ENCODE results near the gene MARCHF7. TPM values are rescaled to one million over a fixed set of nuclear protein-coding genes. Genes with fewer than 3 reads are reported as not detected.

Gene MARCHF7
- total RNA-seq, 1 donor from 2014 or later, result 49.4 TPM

GRCh38 chr2:159725713-159726112 lies 13.4 kb downstream of the MARCHF7 start:
- no peak overlapping the region for H3K4me3 ChIP-seq
- no peak overlapping the region for H3K27ac ChIP-seq
- no peak for TF ChIP-seq CTCF (IDR thresholded peaks at IDR 0.05)
- H3K36me3 ChIP-seq, result peaks cover 6 to 13% of the 10 kb centered on the region in 2 donors
- H3K9me3 ChIP-seq, result no peaks in the 10 kb centered on the region
- no peaks in the 10 kb centered on the region for H3K27me3 ChIP-seq
- H3K4me1 ChIP-seq, result peaks cover 0 to 8% of the 10 kb centered on the region in 2 donors
- intact Hi-C loops (cut with DNase I), result no loop called here
- DNase-seq (ENCODE audit: low spot score in 2 of 2), result no peak

- Histone ChIP-seq H3K36me3 (peaks cover 18 to 33% of the 10 kb centered on the region in 2 donors), H3K4me1 (no peaks in the 10 kb centered on the region), H3K27me3 (no peaks in the 10 kb centered on the region), H3K4me3 (no peak overlapping the region), H3K9me3 (no peaks in the 10 kb centered on the region), H3K27ac (no peak overlapping the region)
- no peak for DNase-seq (ENCODE audit: low spot score in 2 of 2)
- TF ChIP-seq CTCF (IDR thresholded peaks at IDR 0.05), result no peak
- intact Hi-C loops (cut with DNase I), result no loop called here
Measured at GRCh38 chr2:159728629-159729028, 16.3 kb downstream of the MARCHF7 start.

GRCh38 chr2:159735648-159736047 lies 23.3 kb downstream of the MARCHF7 start:
- DNase-seq (ENCODE audit: low spot score in 2 of 2), result no peak
- peaks cover 35 to 55% of the 10 kb centered on the region in 2 donors for H3K36me3 ChIP-seq

GRCh38 chr2:159736048-159736447 lies 23.7 kb downstream of the MARCHF7 start:
- Histone ChIP-seq H3K27ac (no peak overlapping the region), H3K9me3 (no peaks in the 10 kb centered on the region), H3K4me1 (no peaks in the 10 kb centered on the region), H3K4me3 (no peak overlapping the region), H3K36me3 (peaks cover 31 to 51% of the 10 kb centered on the region in 2 donors), H3K27me3 (no peaks in the 10 kb centered on the region)
- TF ChIP-seq CTCF (IDR thresholded peaks at IDR 0.05), result no peak
- intact Hi-C loops (cut with DNase I), result no loop called here
- no peak for DNase-seq (ENCODE audit: low spot score in 2 of 2)

More at GRCh38 chr2:159735648-159736047, 23.3 kb downstream of the MARCHF7 start:
- no peaks in the 10 kb centered on the region for H3K9me3 ChIP-seq
- no peak for TF ChIP-seq CTCF (IDR thresholded peaks at IDR 0.05)
- no peaks in the 10 kb centered on the region for H3K27me3 ChIP-seq
- H3K27ac ChIP-seq, result no peak overlapping the region
- no peaks in the 10 kb centered on the region for H3K4me1 ChIP-seq
- H3K4me3 ChIP-seq, result no peak overlapping the region
- intact Hi-C loops (cut with DNase I), result no loop called here

- no peaks in the 10 kb centered on the region for H3K4me1 ChIP-seq
- no peak for TF ChIP-seq CTCF (IDR thresholded peaks at IDR 0.05)
- H3K27ac ChIP-seq, result no peak overlapping the region
- no peak for DNase-seq (ENCODE audit: low spot score in 2 of 2)
- no peaks in the 10 kb centered on the region for H3K27me3 ChIP-seq
- peaks cover 22 to 38% of the 10 kb centered on the region in 2 donors for H3K36me3 ChIP-seq
- H3K4me3 ChIP-seq, result no peak overlapping the region
- H3K9me3 ChIP-seq, result no peaks in the 10 kb centered on the region
- intact Hi-C loops (cut with DNase I), result no loop called here
Measured at GRCh38 chr2:159737292-159737916, 25.1 kb downstream of the MARCHF7 start.

GRCh38 chr2:159737917-159738296 lies 25.6 kb downstream of the MARCHF7 start:
- Histone ChIP-seq H3K4me3 (no peak overlapping the region), H3K4me1 (no peaks in the 10 kb centered on the region), H3K36me3 (peaks cover 22 to 35% of the 10 kb centered on the region in 2 donors), H3K27me3 (no peaks in the 10 kb centered on the region), H3K9me3 (no peaks in the 10 kb centered on the region), H3K27ac (no peak overlapping the region)
- intact Hi-C loops (cut with DNase I), result no loop called here
- no peak for TF ChIP-seq CTCF (IDR thresholded peaks at IDR 0.05)
- no peak for DNase-seq (ENCODE audit: low spot score in 2 of 2)
